Fibroblast of skin of left biceps (primary cell): ENCODE data around the gene CHAF1A.

Experiments used
- DNase-seq, 2 experiments: peaks; one replicate each; pipeline ENCODE4 v3.0.0-alpha.2; 2013; ENCODE audit warnings: low read depth in 2 of 2

Gene CHAF1A

DNA sequence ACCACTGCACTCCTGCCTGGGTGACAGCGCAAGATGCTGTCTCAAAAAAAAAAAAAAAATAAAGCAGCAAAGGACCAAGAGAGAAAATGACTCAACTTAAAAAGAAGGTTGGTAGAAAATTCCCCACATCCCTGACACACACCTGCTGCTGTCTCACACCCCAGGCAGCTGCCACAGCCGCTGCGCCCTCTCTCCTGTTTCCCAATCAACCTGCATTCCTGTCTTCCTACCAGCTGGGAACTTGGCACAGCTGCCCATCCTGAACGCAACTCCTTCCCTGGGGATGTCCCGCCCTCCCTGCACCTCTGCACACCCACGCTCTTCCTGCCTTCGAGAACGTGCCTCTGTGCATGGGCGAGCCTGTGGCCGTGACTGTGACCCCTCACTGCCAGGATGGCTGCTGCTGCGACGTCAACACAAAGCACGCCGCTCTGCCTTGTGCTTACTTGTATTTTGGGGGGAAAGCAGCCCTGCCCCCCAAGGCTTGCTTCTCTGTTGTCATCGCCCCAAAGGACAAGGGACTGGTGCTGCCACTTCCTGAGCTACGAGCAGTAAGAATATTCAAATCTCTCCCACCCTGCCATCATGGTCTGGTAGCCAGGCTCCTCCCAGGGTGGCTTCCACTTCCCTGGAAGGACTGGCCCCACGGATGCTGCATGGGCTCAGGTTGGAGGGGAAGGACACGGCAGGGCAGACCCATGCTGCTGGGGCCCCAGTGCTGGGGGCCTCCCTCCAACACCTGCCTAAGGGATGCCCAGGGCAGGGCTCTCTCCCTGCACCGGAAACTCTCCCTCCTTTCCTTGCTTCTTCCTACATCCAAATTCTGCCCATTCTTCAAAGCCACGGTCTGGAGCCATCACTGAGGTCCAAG is 22.8 kb upstream of the CHAF1A start:
- no peak for DNase-seq

- no peak for DNase-seq
Observed at GRCh38 chr19:4380254-4380727, 22.1 kb upstream of the CHAF1A start.

DNA sequence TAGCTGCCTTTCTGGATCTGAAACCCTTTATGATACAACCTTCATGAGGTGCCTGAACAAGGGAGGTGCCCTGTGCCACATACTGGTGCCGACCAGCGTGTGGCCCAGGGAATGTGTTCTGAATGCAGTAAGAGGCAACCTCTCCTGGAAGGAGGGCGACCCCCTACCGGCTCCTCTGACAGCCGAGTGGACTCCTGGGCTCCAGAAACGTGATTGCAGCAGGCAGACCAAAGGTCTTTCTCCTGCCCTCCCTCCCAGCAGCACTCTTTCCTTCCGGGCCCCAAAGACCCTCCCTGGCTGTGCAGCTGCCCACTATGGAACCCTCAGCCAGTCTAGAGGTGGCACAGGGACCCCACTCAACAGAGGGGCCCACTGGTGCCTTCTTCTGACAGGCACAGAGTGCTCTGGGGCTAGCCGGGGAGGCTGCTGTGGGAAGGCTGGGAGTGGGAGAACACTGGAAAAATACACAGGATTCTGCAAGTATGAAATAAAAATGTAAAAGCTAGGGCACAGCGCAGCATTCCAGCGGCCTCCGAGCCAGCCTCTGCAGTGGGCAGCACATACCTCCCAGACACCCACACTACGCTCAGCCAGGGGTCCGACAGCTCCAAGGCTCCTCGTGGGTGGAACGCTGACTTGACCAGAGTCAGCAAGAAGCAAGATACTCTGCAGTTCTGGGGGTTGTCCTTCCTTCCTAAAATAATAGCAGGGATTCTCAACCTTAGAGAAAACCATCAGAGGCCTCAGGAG is 17.0 kb upstream of the CHAF1A start:
- DNase-seq, result no peak

DNA sequence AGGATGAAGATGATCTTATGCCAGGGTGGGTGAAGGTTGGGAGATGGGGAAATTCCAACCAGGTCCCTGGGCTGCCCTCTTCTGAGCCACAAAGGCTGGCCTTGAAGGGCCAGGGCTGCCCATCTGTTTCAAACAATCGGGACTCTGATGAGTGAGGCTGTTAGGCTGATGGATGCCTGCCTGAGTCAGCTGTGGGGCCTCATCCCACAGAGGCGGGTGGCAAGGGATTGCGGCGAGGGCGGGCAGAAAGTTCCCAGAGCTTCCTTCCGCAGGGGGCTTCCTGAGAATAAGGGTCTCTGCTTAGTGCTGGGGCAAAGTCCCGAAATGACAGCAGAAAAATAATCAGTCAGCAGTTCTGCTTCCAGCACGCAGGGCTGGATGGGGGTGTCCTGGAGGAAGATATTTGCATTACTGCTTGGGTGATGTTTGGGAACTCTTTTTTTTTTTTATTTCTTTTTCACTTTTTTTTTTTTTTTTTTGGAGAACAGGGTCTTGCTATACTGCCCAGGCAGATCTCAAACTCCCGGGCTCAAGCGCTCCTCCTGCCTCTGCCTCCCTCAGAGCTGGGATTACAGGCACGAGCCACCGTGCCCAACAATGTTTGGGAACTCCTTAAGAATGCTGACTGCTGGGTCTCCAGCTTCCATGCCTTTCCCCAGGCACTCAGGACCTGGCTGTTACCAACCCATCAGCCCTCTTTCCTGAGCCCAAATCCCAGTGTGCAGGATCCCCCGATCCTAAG is 16.2 kb upstream of the CHAF1A start:
- DNase-seq, result no peak

DNA sequence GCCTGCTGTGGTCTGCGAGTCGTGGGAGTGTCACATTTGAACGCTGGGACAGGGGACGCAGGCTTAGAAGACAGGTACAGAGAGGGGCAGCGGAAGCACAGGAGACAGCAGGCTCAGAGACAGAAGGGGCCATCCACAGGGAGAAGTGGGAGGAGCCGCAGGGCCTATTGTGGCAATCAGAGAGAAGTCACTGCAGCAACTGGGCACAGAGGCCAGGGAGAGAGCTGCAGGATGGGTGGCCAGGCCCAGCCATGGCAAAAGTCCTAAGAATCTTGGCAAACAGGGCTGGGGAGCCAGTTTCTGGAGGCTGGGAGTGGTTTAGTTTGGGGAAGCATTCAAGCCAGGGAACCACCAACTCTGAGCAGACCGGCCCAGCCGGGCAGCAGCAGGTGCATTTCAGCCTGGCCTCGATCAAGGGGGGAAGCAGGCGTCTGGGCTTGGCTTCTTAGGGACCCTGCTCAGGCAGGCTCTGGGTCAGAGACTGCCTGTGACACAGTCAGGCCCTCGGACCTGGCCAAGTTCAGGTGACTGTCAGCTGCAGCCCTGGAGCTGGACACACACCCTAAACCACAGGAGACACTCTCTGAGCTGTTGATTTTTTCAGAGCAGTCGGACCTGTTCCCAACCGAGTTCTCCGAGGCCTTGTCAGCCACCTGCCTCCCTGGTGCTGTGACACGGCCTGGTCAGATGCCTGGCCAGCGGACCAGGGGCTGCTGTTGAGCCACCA is 13.9 kb upstream of the CHAF1A start:
- no peak for DNase-seq

DNA sequence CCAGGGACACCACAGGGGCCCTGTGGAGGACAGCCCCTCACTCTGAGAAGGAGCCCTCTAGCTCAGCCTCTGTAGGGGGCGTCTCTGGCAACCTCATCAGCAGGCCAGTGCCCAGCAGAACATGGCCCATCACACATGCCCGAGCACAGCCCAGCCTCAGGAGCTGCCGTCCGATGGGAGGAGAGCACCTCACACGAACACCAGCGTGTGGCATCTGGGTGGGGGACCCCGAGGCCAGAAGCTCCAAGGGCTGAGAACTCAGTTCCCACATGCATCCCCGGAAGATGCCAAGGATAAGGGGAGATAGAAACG is 13.4 kb upstream of the CHAF1A start:
- DNase-seq, result no peak

DNA sequence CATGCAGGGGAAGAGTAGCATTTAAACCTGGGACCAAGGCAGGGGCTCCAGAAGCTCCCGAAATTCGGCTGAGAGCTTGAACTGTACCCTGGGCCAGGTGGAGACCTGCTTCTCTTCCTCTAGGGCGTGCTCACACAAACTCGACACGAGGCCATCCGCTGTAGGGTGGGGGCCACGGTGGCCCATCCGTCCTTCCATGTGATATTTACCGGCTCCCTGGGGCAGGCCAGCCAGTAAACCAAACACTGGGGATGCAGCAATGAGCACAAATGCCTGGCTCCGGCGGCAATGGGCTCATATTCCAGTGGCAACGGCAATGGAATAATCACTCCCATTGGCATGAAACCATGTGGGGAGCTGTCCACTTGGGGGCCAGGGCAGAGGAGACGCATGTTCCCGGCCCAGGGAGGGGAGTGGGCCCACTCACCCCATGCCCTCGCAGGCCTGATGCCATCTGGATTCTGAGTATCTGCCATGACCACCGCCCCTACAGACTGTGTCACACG is 12.9 kb upstream of the CHAF1A start:
- DNase-seq, result no peak

- no peak for DNase-seq
Observed at GRCh38 chr19:4390017-4390566, 12.3 kb upstream of the CHAF1A start.

- DNase-seq, result no peak
Observed at GRCh38 chr19:4390567-4391305, 11.7 kb upstream of the CHAF1A start.

DNA sequence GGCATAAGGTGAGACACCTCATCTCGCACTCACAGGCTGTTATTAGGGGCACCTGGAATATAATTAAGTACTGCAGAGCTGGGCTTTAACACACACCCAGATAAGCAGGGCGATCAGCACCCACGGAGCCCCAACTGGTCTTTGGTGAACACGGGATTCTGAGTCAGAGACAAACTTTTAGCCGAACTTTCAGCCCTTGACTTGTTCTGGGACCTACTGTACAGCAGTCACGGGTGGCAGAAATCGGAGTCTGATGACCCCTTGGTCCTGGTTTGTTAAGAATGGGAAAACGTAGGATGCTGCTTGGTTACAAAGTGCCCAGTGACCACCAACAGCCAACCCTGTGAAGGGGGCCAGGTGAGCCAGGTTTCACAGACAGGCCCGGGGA is 11.1 kb upstream of the CHAF1A start:
- no peak for DNase-seq

- DNase-seq, result no peak
Observed at GRCh38 chr19:4391701-4392483, 10.5 kb upstream of the CHAF1A start.

DNA sequence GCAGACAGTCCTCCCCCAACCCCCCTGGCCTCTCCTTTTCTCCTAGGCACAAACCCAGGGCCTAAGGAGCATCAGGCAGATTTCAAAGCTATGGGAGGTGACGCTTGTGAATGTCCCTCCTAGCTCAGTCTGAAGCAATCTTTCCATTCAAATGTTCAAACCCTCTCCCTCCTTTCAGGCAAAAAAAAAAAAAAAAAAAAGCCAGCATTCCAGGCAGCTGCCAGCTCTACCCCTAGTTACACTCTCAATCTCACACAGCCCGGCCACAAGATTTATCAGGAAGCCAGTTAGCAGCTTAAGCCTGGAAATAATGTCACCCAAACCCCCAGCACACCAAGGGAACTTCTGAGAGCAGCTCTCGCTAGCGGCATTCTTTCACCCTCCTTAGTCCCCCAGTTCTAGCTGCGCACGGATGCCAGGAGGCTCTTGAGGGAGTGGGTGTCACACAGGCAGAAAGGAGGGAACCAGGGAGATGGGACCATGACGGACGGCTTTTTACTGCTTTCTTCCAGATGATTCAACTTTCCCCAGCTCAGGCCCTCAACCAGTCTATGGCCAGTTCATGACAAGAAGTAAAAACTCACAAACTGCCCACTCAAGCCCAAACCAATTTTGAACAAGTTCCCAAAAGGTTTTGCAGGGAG is 8.4 kb upstream of the CHAF1A start:
- DNase-seq, result no peak

DNA sequence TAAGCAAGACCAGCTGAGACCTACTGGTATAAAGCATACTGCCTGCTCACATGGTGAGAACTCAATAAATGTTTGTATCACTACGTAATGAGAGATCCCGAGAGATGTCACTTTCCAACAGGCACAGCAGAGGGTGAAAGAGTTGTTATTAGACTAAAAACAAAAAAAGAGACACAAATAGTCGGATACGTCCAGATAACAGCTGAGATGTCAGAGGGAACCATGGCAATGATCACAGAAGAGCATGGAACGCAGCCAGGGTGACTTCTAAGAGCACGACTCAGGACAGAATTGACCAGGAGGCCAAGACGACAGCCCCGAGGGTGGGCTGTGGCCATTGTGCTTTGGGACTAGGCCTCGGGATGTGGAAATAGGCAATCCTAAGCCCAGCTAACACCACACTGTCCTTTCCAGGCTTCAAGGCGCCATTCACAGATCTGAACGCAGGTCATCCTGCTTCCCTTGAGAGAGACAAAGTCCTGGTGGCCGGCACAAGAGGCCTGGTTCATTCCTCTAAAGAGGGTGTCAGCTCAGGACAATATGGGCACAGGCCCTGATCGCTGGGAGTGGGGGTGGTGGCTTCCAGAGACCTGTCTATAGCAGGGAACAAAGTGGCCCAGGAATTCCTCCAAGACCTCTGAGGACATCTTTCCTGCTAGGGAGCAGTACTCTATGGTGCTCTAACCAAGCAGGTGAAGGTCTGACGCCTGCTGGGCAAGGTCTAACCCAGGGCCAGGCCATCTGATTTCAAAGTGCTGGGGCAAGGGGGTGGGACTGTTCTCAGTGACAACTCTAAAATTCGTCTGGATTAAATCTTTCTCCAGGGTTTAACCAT is 5.3 kb upstream of the CHAF1A start:
- no peak for DNase-seq

- no peak for DNase-seq
Observed at GRCh38 chr19:4399812-4400134, 2.7 kb upstream of the CHAF1A start.

DNA sequence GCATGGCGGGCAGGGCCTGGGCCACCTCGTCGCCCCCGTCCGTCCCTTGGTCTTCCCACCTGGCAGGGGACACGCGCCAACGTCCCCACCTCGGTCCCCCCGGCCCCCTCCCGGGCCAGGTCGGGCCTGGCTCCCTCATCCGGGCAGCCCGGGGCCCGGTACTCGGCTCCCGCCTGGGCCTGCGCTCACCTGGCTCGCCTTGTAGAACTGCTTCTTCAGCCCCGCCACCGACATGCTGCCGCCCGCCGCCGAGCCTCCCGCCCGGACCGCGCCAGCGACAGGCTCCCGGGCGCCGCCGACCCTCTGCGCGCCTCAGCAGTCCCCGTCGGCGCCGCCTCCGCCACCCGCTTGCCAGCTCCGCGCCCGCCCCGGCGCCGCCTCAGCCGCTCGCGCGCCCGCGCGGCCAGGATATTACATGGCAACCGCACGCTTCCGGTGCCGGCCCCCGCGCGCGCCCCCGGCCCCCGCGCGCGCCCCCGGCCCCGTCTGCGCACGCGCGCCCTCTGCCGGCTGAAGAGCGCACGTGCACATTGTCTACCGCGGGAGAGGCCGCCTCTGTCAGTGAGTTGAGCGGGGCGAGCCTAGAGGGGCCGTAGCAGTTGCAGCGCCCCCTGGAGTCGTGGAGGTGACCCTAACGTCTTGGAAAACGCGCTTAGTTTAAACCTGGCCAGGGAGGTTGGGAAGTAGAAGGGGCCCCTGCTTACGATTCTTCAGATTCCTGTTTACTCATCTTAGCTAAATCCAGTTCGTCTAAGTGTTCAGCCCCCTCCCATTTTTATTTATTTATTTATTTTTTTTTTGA is 2.1 kb upstream of the CHAF1A start, which contains the start of gene SH3GL1:
SH3GL1 (minus strand) TSS at position 413 of the 802 bp plus-strand sequence; CDS start at position 234, 179 bp downstream.
- DNase-seq, result peak; percentile 71 to 76

- DNase-seq, result no peak
Observed at GRCh38 chr19:4401769-4402170, 670 bp upstream of the CHAF1A start.

DNA sequence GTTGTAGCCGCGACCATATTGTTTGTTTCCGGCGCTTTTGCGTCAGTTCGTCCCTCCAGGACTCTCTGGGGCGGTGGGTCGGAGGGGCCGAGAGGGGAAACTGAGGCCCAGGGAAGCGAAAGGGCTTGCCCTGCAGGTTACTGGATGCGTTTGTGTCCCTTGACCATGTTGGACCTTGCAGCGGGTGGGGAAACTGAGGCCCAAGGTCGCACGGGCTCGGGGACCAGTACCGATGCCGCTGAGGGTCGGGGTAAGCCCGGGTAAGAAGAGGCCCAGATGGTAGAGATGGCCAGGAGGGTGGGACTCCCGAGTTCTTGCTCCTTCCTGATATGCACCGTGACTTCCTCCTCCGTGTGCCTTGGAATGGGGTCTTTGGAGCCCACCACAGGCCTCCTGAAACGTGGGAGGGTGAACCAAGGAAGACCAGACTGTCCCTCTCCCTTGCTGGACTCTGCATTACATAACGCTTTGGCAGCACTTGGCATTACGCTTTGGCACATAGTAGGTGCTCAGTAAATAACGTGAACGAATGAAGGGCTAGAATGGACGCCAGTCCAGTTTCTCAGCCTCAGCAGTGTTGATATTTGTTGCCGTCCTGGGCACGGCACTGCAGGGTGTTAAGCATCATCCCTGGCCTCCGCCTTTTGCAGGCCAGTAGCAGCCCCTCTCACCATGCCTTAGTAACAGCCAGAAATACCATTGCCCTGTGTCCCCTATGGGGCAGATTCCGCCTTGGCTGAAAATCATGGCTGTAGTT is 743 bp downstream of the CHAF1A start:
- DNase-seq, result no peak
